H1 (cell line): ENCODE data around the gene ST6GALNAC3. TPM values are rescaled to one million over a fixed set of nuclear protein-coding genes. Genes with fewer than 3 reads are reported as not detected.

Source experiments
- CTCF ChIP-seq, 3 experiments: IDR thresholded peaks; 1 replicate in 2 of 3; 2 replicates in 1 of 3; pipeline versions ENCODE4 v1.5.1 to v1.6.1; 2011; ENCODE audit warnings: low read length in 3 of 3, mild to moderate bottlenecking in 3 of 3, inconsistent platforms in 2 of 3, low read depth in 1 of 3, moderate library complexity in 1 of 3; ENCODE audit not compliant: insufficient read depth in 1 of 3; ENCODE audit errors: control extremely low read depth in 1 of 3
- FOSL1 ChIP-seq: IDR thresholded peaks from 2 replicates; pipeline ENCODE4 v1.6.1; 2011; ENCODE audit warnings: mild to moderate bottlenecking, low read depth, low read length, moderate library complexity; ENCODE audit not compliant: insufficient read depth
- KDM1A ChIP-seq: fragments of 200-600, 300-600 bp; sonication (generic); IDR thresholded peaks from 2 replicates; pipeline ENCODE4 v1.7.1; 2016; ENCODE audit warnings: mild to moderate bottlenecking, low read length, borderline replicate concordance
- KDM5A ChIP-seq: fragments of 200-600 bp; IDR thresholded peaks from 2 replicates; pipeline ENCODE4 v1.7.1; 2012; ENCODE audit warnings: mild to moderate bottlenecking, low read length, inconsistent platforms, mixed read lengths
- PHF8 ChIP-seq: fragments of 200-600 bp; sonication (generic); conservative IDR thresholded peaks from 2 replicates; pipeline ENCODE4 v1.7.1; 2012; ENCODE audit warnings: low read depth, mild to moderate bottlenecking, inconsistent platforms, low read length, moderate library complexity
- POLR2A ChIP-seq, 2 experiments: IDR thresholded peaks; 1 replicate in 1 of 2; 2 replicates in 1 of 2; pipeline ENCODE4 v1.6.1; 2011; ENCODE audit warnings: low read depth in 2 of 2, low read length in 2 of 2, mild to moderate bottlenecking in 2 of 2; ENCODE audit errors: control extremely low read depth in 1 of 2
- SIRT6 ChIP-seq: IDR thresholded peaks from one replicate; pipeline ENCODE4 v1.7.1; 2012; ENCODE audit warnings: low read length, inconsistent platforms
- SRF ChIP-seq: IDR thresholded peaks from 2 replicates; pipeline ENCODE4 v1.6.1; 2011; ENCODE audit warnings: mild to moderate bottlenecking, low read depth, low read length, moderate library complexity
- TAF1 ChIP-seq: IDR thresholded peaks from 2 replicates; pipeline ENCODE4 v1.6.1; 2011; ENCODE audit warnings: mild to moderate bottlenecking, low read depth, low read length
- polyA plus RNA-seq, 7 experiments: library from polyadenylated mRNA; depleted of rRNA in 3 of 7; stranded (reverse) in 5 of 7; unstranded in 2 of 7; fragments of >200 nt in 5 of 7; fragments of 200-250 nt in 2 of 7; gene quantifications; 1 replicate in 5 of 7; 2 replicates in 1 of 7; 4 replicates in 1 of 7; pipeline versions ENCODE4 v1.2.1 to v1.2.3, GENCODE V29; 2011 to 2013; ENCODE audit warnings: missing spikeins in 2 of 7, mixed read lengths in 2 of 7
- total RNA-seq: library from RNA; stranded (reverse); fragmentation: NEBNext Ultra II Directional; extraction: Animal tissue kit (Norgen Biotek cat#: 25700); gene quantifications from 2 replicates; pipeline ENCODE4 v1.2.1, GENCODE V29; 2021

ST6GALNAC3 gene
- total and polyA plus RNA-seq, 2 of the 8 experiments (the other 6 are each of a cell fraction or from before 2014, with no cell fraction given), result 4.9 to 19.0 TPM

GRCh38 chr1:76162254-76162653 is 87.7 kb downstream of the ST6GALNAC3 start (continued):
- TF ChIP-seq CTCF (IDR thresholded peaks at IDR 0.05; ENCODE audit: control extremely low read depth in 1 of 3, insufficient read depth in 1 of 3, low read depth in 1 of 3, low read length in 3 of 3), result no peak
- no peak for TF ChIP-seq KDM5A
- no peak for TF ChIP-seq TAF1
- TF ChIP-seq POLR2A (IDR thresholded peaks at IDR 0.05; ENCODE audit: control extremely low read depth in 1 of 2, low read depth in 2 of 2, low read length in 2 of 2), result no peak
- TF ChIP-seq PHF8, result no peak
- TF ChIP-seq SRF, result no peak
- no peak for TF ChIP-seq KDM1A
- TF ChIP-seq SIRT6, result no peak
- TF ChIP-seq FOSL1, result no peak
